Liver (tissue), 3 donors: Measurements from ENCODE around the gene IKZF1.

ENCODE experiments used
- ATF3 ChIP-seq: IDR thresholded peaks from 2 replicates; pipeline ENCODE4 v1.6.1; 2016; ENCODE audit warnings: antibody characterized with exemption
- CTCF ChIP-seq: fragments of 150-350 bp; IDR thresholded peaks from 2 replicates; pipeline ENCODE4 v1.5.1; 2017; ENCODE audit warnings: improper control_type of control experiment, low read depth, low read length; ENCODE audit not compliant: missing input control
- FOXA1 ChIP-seq: IDR thresholded peaks from 2 replicates; pipeline ENCODE4 v1.6.1; 2016; ENCODE audit warnings: antibody characterized with exemption
- FOXA2 ChIP-seq: IDR thresholded peaks from 2 replicates; pipeline ENCODE4 v1.6.1; 2016; ENCODE audit warnings: antibody characterized with exemption
- HNF4A ChIP-seq, 2 donors: conservative IDR thresholded peaks; 2 replicates each; pipeline ENCODE4 v1.6.1; 2016; ENCODE audit warnings: antibody characterized with exemption in 2 of 2, mild to moderate bottlenecking in 2 of 2
- JUND ChIP-seq, 2 donors: IDR thresholded peaks; 2 replicates each; pipeline ENCODE4 v1.6.1; 2016; ENCODE audit warnings: antibody characterized with exemption in 2 of 2
- MAX ChIP-seq: IDR thresholded peaks from 2 replicates; pipeline ENCODE4 v1.6.1; 2016; ENCODE audit warnings: antibody characterized with exemption
- RAD21 ChIP-seq, 2 donors: IDR thresholded peaks; 2 replicates each; pipeline ENCODE4 v1.6.1; 2016; ENCODE audit warnings: antibody characterized with exemption in 2 of 2, mild to moderate bottlenecking in 2 of 2
- REST ChIP-seq: IDR thresholded peaks from 2 replicates; pipeline ENCODE4 v1.6.1; 2016; ENCODE audit warnings: antibody characterized with exemption, mild to moderate bottlenecking
- RXRA ChIP-seq, 2 donors: IDR thresholded peaks; 2 replicates each; pipeline ENCODE4 v1.6.1; 2017 to 2018; ENCODE audit warnings: antibody characterized with exemption in 2 of 2, mild to moderate bottlenecking in 1 of 2
- SP1 ChIP-seq: IDR thresholded peaks from 2 replicates; pipeline ENCODE4 v1.6.1; 2018; ENCODE audit warnings: antibody characterized with exemption, mild to moderate bottlenecking
- TAF1 ChIP-seq: conservative IDR thresholded peaks from 2 replicates; pipeline ENCODE4 v1.6.1; 2016; ENCODE audit warnings: antibody characterized with exemption, mild to moderate bottlenecking
- YY1 ChIP-seq: IDR thresholded peaks from 2 replicates; pipeline ENCODE4 v1.6.1; 2016; ENCODE audit warnings: antibody characterized with exemption, mild to moderate bottlenecking
- ZBTB33 ChIP-seq: IDR thresholded peaks from 2 replicates; pipeline ENCODE4 v1.6.1; 2016; ENCODE audit warnings: antibody characterized with exemption
- donor health status: healthy.
- donor health status: healthy.

GRCh38 chr7:50412973-50413372 lies 108.5 kb downstream of the IKZF1 start:
- TF ChIP-seq REST: no peak
- TF ChIP-seq RAD21 (IDR thresholded peaks at IDR 0.05): no peak
- no peak for TF ChIP-seq CTCF
- no peak for TF ChIP-seq SP1
- TF ChIP-seq RXRA (IDR thresholded peaks at IDR 0.05): no peak
- no peak for TF ChIP-seq YY1
- TF ChIP-seq FOXA2: no peak
- TF ChIP-seq ZBTB33: no peak
- no peak for TF ChIP-seq FOXA1
- no peak for TF ChIP-seq MAX
- TF ChIP-seq TAF1: no peak
- TF ChIP-seq JUND (IDR thresholded peaks at IDR 0.05): no peak
- TF ChIP-seq ATF3: no peak
- TF ChIP-seq HNF4A (conservative IDR thresholded peaks at IDR 0.05): no peak
